BLaER1 (cell line): ENCODE results near the gene RASGRF1.
A peak's percentile ranks its signal among the peaks of the same experiment; 100 is the strongest.

Experiments used
- H3K27ac ChIP-seq: shearing (Covaris generic); formaldehyde crosslinking; 2 replicates; pipeline ENCODE4 v1.8.1; 2022
- H3K27me3 ChIP-seq: shearing (Covaris generic); formaldehyde crosslinking; 2 replicates; pipeline ENCODE4 v1.8.1; 2022
- H3K36me3 ChIP-seq: shearing (Covaris generic); formaldehyde crosslinking; 2 replicates; pipeline ENCODE4 v1.8.1; 2022
- H3K4me1 ChIP-seq: shearing (Covaris generic); formaldehyde crosslinking; 2 replicates; pipeline ENCODE4 v1.8.1; 2022
- H3K4me2 ChIP-seq: shearing (Covaris generic); formaldehyde crosslinking; 2 replicates; pipeline ENCODE4 v1.8.1; 2022
- H3K4me3 ChIP-seq: shearing (Covaris generic); formaldehyde crosslinking; 2 replicates; pipeline ENCODE4 v1.8.1; 2022
- H3K9ac ChIP-seq: shearing (Covaris generic); formaldehyde crosslinking; 2 replicates; pipeline ENCODE4 v1.8.1; 2022
- H3K9me3 ChIP-seq: shearing (Covaris generic); formaldehyde crosslinking; 2 replicates; pipeline ENCODE4 v1.8.1; 2022
- H4K20me1 ChIP-seq: shearing (Covaris generic); formaldehyde crosslinking; 2 replicates; pipeline ENCODE4 v1.8.1; 2022
- Cebpa-rat ChIP-seq: shearing (Covaris generic); IDR thresholded peaks from 2 replicates; pipeline ENCODE4 v1.8.1; 2022

The RASGRF1 gene

DNA sequence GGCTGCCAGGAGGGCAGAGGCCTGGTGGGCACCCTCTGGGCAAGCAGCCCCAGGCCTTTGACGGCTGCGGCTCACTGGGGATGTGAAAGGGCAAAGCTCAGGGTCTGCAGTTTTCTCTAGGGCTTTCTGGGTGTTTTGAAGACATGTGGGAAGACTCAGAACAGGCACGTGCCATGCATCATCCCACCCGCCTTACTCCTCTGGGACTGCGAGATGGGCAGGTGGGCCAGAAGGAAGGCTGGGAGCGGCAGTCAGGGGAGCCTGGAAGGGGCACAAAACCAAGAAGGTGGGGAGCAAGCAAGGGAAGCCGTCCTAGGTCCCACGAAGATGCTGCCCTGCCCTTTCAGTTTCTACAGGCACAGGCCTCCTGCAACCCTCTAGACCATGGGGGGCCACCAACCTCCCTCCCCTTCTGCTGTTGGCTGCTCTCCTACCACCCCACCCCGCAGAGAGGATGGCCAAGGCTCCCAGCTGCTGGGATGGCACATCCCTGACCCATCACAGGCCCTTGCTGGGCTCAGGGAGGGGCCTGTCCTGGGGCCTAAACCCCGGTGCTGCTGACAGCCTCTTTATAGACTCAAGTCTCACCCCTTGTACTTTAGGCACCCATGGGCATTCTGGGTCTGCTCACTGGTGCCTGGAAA lies 73.9 kb downstream of the RASGRF1 start:
- TF ChIP-seq Cebpa-rat = no peak
- peaks cover 31% of the 10 kb centered on the region for H3K4me1 ChIP-seq
- no peaks in the 10 kb centered on the region for H3K36me3 ChIP-seq
- no peak overlapping the region for H3K4me3 ChIP-seq
- H3K4me2 ChIP-seq = peak overlapping the region; percentile 85
- H3K27me3 ChIP-seq = no peaks in the 10 kb centered on the region
- no peaks in the 10 kb centered on the region for H3K9me3 ChIP-seq
- no peaks in the 10 kb centered on the region for H4K20me1 ChIP-seq
- H3K27ac ChIP-seq = peak overlapping the region; percentile 78
- peak overlapping the region; percentile 47; the same call in 1 of the 2 replicates for H3K9ac ChIP-seq

GRCh38 chr15:79015416-79015815 lies 75.2 kb downstream of the RASGRF1 start:
- H3K9me3 ChIP-seq = no peaks in the 10 kb centered on the region
- H4K20me1 ChIP-seq = no peaks in the 10 kb centered on the region
- no peak overlapping the region for H3K9ac ChIP-seq
- H3K27ac ChIP-seq = no peak overlapping the region; the same call in 1 of the 2 replicates
- H3K36me3 ChIP-seq = no peaks in the 10 kb centered on the region
- H3K4me2 ChIP-seq = peak overlapping the region; percentile 85
- peaks cover 31% of the 10 kb centered on the region for H3K4me1 ChIP-seq
- no peak overlapping the region for H3K4me3 ChIP-seq
- H3K27me3 ChIP-seq = no peaks in the 10 kb centered on the region
- TF ChIP-seq Cebpa-rat = no peak

DNA sequence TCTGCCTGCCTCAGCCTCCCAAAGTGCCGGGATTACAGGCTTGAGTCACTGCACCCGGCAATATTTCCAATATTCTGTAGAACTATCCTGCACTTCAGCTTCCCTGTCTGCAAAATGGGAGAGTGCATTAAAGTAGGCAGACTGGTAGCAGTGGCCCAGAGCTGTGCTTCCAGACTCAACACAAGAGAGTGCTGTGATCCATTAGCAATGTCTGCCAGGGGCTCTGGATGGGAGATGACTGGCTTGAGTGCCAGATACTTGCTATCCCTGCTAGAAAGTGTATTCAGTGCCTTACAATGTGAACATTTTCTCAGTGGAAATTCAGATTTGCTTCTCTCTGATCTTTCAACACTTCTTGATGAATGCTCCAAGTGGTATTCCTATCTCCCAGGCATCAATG lies 80.3 kb downstream of the RASGRF1 start:
- Histone ChIP-seq H3K27ac (no peak overlapping the region), H3K9ac (no peak overlapping the region), H4K20me1 (no peaks in the 10 kb centered on the region), H3K4me2 (no peak overlapping the region), H3K4me3 (no peak overlapping the region), H3K36me3 (no peaks in the 10 kb centered on the region), H3K27me3 (no peaks in the 10 kb centered on the region), H3K9me3 (no peaks in the 10 kb centered on the region), H3K4me1 (peaks cover 8% of the 10 kb centered on the region)
- no peak for TF ChIP-seq Cebpa-rat

- Histone ChIP-seq H3K27ac (no peak overlapping the region), H3K27me3 (no peaks in the 10 kb centered on the region), H3K4me2 (no peak overlapping the region), H4K20me1 (no peaks in the 10 kb centered on the region), H3K9ac (no peak overlapping the region), H3K4me3 (no peak overlapping the region), H3K36me3 (no peaks in the 10 kb centered on the region), H3K9me3 (no peaks in the 10 kb centered on the region), H3K4me1 (peaks cover 15% of the 10 kb centered on the region)
- no peak for TF ChIP-seq Cebpa-rat
Measured at GRCh38 chr15:79009379-79009778, 81.2 kb downstream of the RASGRF1 start.

DNA sequence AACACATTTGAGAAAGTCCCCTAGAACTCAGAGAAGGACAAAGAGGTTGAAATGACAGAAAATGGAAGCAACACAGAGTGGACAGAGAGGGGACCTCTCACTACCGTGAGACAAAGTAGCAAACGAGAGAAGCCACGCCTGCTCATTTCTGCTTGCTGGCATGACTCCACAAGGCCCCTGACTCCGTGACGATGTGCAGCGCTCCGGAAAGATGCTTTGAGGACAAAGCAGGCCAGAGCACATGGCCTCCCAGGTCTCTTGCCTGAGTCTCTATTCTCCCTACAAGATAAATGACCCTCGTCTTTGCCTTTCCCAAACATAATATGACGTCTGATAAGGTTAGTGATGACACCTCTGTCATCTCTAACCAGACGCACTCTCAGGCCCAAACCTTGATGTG lies 81.9 kb downstream of the RASGRF1 start:
- no peak overlapping the region for H3K9ac ChIP-seq
- no peak overlapping the region for H3K27ac ChIP-seq
- H3K9me3 ChIP-seq = no peaks in the 10 kb centered on the region
- H3K4me1 ChIP-seq = peaks cover 22% of the 10 kb centered on the region
- no peaks in the 10 kb centered on the region for H3K36me3 ChIP-seq
- H3K4me2 ChIP-seq = no peak overlapping the region
- H3K4me3 ChIP-seq = no peak overlapping the region
- H3K27me3 ChIP-seq = no peaks in the 10 kb centered on the region
- no peaks in the 10 kb centered on the region for H4K20me1 ChIP-seq
- no peak for TF ChIP-seq Cebpa-rat

GRCh38 chr15:79007066-79007465 lies 83.5 kb downstream of the RASGRF1 start:
- no peak overlapping the region; the same call in 1 of the 2 replicates for H3K4me2 ChIP-seq
- peaks cover 27% of the 10 kb centered on the region for H3K4me1 ChIP-seq
- no peaks in the 10 kb centered on the region for H3K9me3 ChIP-seq
- H3K27me3 ChIP-seq = no peaks in the 10 kb centered on the region
- no peak overlapping the region for H3K9ac ChIP-seq
- no peak overlapping the region for H3K27ac ChIP-seq
- H3K36me3 ChIP-seq = no peaks in the 10 kb centered on the region
- H4K20me1 ChIP-seq = no peaks in the 10 kb centered on the region
- TF ChIP-seq Cebpa-rat = no peak
- H3K4me3 ChIP-seq = no peak overlapping the region

GRCh38 chr15:79006071-79006470 lies 84.5 kb downstream of the RASGRF1 start:
- no peak for TF ChIP-seq Cebpa-rat
- no peaks in the 10 kb centered on the region for H3K36me3 ChIP-seq

DNA sequence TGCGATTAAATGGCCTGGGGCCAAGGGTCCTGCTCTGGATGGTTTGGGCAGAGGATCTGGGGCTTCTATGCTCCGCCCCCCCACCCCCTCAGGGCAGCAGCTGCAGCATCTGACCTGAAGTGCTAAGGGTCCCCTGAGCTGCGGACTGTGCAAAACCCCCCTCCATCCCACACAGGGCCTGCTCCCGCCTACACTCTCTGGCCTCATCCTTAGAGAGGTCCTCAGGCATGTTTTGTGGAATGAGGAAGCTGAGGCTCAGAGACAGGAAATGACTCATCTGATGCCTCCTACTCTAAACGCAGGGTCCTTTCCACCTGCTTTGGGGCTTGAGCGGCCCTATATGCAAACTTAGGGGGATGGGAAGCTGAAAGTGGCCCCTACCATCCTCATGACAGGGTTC lies 86.2 kb downstream of the RASGRF1 start:
- no peaks in the 10 kb centered on the region for H4K20me1 ChIP-seq
- H3K9me3 ChIP-seq = no peaks in the 10 kb centered on the region
- peak overlapping the region; percentile 34; the same call in 1 of the 2 replicates for H3K9ac ChIP-seq
- no peaks in the 10 kb centered on the region for H3K36me3 ChIP-seq
- H3K27me3 ChIP-seq = no peaks in the 10 kb centered on the region
- no peak overlapping the region for H3K4me3 ChIP-seq
- H3K4me1 ChIP-seq = peaks cover 27% of the 10 kb centered on the region
- peak overlapping the region; percentile 66 for H3K27ac ChIP-seq
- H3K4me2 ChIP-seq = peak overlapping the region; percentile 77
- no peak for TF ChIP-seq Cebpa-rat

More at GRCh38 chr15:79006071-79006470, 84.5 kb downstream of the RASGRF1 start:
- no peaks in the 10 kb centered on the region for H3K27me3 ChIP-seq
- H3K4me2 ChIP-seq = no peak overlapping the region
- H3K4me1 ChIP-seq = peaks cover 27% of the 10 kb centered on the region
- H4K20me1 ChIP-seq = no peaks in the 10 kb centered on the region
- no peak overlapping the region for H3K9ac ChIP-seq
- no peak overlapping the region for H3K4me3 ChIP-seq
- no peak overlapping the region for H3K27ac ChIP-seq
- H3K9me3 ChIP-seq = no peaks in the 10 kb centered on the region

- no peaks in the 10 kb centered on the region for H3K36me3 ChIP-seq
- H3K4me1 ChIP-seq = peaks cover 27% of the 10 kb centered on the region
- H3K27ac ChIP-seq = peak overlapping the region; percentile 66
- peak overlapping the region; percentile 34; the same call in 1 of the 2 replicates for H3K9ac ChIP-seq
- H4K20me1 ChIP-seq = no peaks in the 10 kb centered on the region
- TF ChIP-seq Cebpa-rat = no peak
- peak overlapping the region; percentile 77 for H3K4me2 ChIP-seq
- H3K4me3 ChIP-seq = no peak overlapping the region
- H3K27me3 ChIP-seq = no peaks in the 10 kb centered on the region
- no peaks in the 10 kb centered on the region for H3K9me3 ChIP-seq
Measured at GRCh38 chr15:79003896-79004295, 86.7 kb downstream of the RASGRF1 start.

DNA sequence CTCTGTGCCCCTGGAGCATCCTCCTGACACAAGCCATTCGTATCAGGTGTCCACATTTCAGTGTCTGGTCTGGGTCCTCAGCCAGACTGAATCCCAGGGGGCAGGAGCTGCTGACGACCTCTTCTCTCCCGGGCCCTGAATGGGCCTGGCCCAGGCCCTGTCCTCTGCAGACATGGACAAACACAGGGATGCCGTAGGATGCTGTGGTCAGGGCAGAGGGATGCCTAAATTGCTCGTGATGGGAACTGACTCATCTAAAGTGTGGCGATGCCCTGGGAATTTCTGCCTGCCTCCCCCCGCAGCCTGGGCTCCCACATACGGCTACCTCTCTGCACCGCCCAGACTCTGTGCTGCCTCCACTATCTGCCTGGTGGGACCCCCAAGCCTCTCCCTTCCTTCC lies 87.3 kb downstream of the RASGRF1 start:
- no peak overlapping the region for H3K4me3 ChIP-seq
- H3K9me3 ChIP-seq = no peaks in the 10 kb centered on the region
- no peaks in the 10 kb centered on the region for H3K36me3 ChIP-seq
- H3K27me3 ChIP-seq = no peaks in the 10 kb centered on the region
- H3K27ac ChIP-seq = peak overlapping the region; percentile 66
- no peaks in the 10 kb centered on the region for H4K20me1 ChIP-seq
- H3K4me2 ChIP-seq = no peak overlapping the region; the same call in 1 of the 2 replicates
- no peak for TF ChIP-seq Cebpa-rat
- no peak overlapping the region for H3K9ac ChIP-seq
- H3K4me1 ChIP-seq = peaks cover 27% of the 10 kb centered on the region
